Prostate gland (tissue), 2 donors: Measurements from ENCODE around the gene EFNA4. TPM values are rescaled to one million over a fixed set of nuclear protein-coding genes. Genes with fewer than 3 reads are reported as not detected.

Experiments used
- DNase-seq: peaks from one replicate; pipeline ENCODE4 v3.0.0-alpha.2; 2019; ENCODE audit warnings: low spot score
- H3K27ac ChIP-seq, 2 donors: fragments of 200-600 bp; sonication (generic); 2 replicates each; pipeline ENCODE4 v1.5.1; 2017 to 2019
- H3K27me3 ChIP-seq: fragments of 200-600 bp; sonication (generic); replicated peaks from 2 replicates; pipeline ENCODE4 v1.5.1; 2019; ENCODE audit not compliant: insufficient read depth
- H3K36me3 ChIP-seq, 2 donors: fragments of 200-600 bp; sonication (generic); 1 replicate in 1 of 2; 2 replicates in 1 of 2; pipeline versions ENCODE4 v1.5.1 to v1.8.1; 2017 to 2019
- H3K4me1 ChIP-seq: fragments of 200-600 bp; sonication (generic); replicated peaks from 2 replicates; pipeline ENCODE4 v1.5.1; 2019
- H3K4me3 ChIP-seq, 2 donors: fragments of 200-600 bp; sonication (generic); 2 replicates each; pipeline ENCODE4 v1.5.1; 2017 to 2019
- H3K9me3 ChIP-seq: fragments of 200-600 bp; sonication (generic); 2 replicates; pipeline ENCODE4 v1.5.1; 2017
- CTCF ChIP-seq, 4 experiments: fragments of 200-600 bp in 2 of 4; fragments of 450-650 bp in 2 of 4; sonication (generic) in 2 of 4; IDR thresholded peaks; 1 replicate in 3 of 4; 2 replicates in 1 of 4; pipeline ENCODE4 v1.5.1; 2016 to 2019; ENCODE audit warnings: antibody characterized with exemption in 4 of 4, mild to moderate bottlenecking in 2 of 4, moderate library complexity in 2 of 4
- POLR2A ChIP-seq: fragments of 450-650 bp; IDR thresholded peaks from one replicate; pipeline ENCODE4 v1.6.1; 2016; ENCODE audit warnings: antibody characterized with exemption, mild to moderate bottlenecking
- POLR2AphosphoS5 ChIP-seq: sonication (generic); formaldehyde crosslinking; IDR thresholded peaks from one replicate; pipeline ENCODE4 v1.6.1; 2017; ENCODE audit warnings: antibody characterized with exemption
- WGBS: methylation state at CpG from one replicate; pipeline ENCODE4 v1.1.5; 2018; 5-methylcytosine and 5-hydroxymethylcytosine counted together
- intact Hi-C: fragments of 100-400 bp; cut with DNase I; formaldehyde crosslinking; loops from one replicate; pipeline ENCODE4 v1.14.2; 2022
- total RNA-seq, 2 donors: library from RNA; depleted of rRNA; stranded (reverse); fragments of >200 nt; gene quantifications; one replicate each; pipeline ENCODE4 v1.1.0, GENCODE V29; 2016

Gene EFNA4
- total RNA-seq, 2 donors from 2014 or later: 10.3 to 23.4 TPM

DNA sequence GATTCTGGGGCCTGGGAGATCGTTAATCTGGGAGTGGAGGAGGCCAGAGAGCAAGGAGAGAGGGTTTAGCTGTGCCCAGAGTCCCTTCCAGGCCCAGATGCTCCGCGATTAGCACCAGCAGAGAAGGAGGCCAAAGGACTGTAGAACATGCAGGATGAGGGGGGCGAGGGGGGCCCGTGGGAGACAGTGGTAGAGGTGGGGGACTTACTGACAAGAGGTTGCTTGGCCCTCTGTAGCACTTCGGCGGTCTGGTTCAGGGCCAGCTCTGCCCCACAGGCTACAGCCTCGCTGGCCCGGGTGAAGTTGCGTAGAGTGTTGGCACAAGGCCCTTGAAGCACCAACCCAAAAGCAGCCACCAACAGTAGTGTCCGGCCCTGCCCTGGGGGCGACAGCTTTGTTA, 30.7 kb upstream of the EFNA4 start:
- no peak for TF ChIP-seq CTCF (IDR thresholded peaks at IDR 0.05)
- TF ChIP-seq POLR2AphosphoS5: no peak
- no peak for TF ChIP-seq POLR2A
- Histone ChIP-seq H3K27ac (no peak overlapping the region), H3K4me1 (no peaks in the 10 kb centered on the region), H3K36me3 (no peaks in the 10 kb centered on the region), H3K4me3 (no peak overlapping the region), H3K9me3 (no peaks in the 10 kb centered on the region), H3K27me3 (no peaks in the 10 kb centered on the region)
- intact Hi-C loops: no loop called here
- 95% methylated on average over 12 of the region's 12 CpGs for WGBS
- no peak for DNase-seq

- Histone ChIP-seq H3K4me1 (no peaks in the 10 kb centered on the region), H3K27me3 (no peaks in the 10 kb centered on the region), H3K9me3 (no peaks in the 10 kb centered on the region), H3K4me3 (no peak within 1 kb of the TSS), H3K36me3 (no peaks in the 10 kb centered on the region), H3K27ac (no peak within 1 kb of the TSS)
- TF ChIP-seq CTCF (IDR thresholded peaks at IDR 0.05): no peak
- TF ChIP-seq POLR2AphosphoS5: no peak
- TF ChIP-seq POLR2A: no peak
- 98% methylated on average over 9 of the region's 9 CpGs for WGBS
- intact Hi-C loops: no loop called here
- no peak for DNase-seq
Observed at GRCh38 chr1:155033524-155033923, 30.0 kb upstream of the EFNA4 start, which contains the start of the genes DCST1 and DCST2. Gene DCST1 (plus strand): TSS chr1:155033824. CDS start chr1:155034037, 213 bp downstream. Gene DCST2 (minus strand): TSS chr1:155033781. CDS start chr1:155033701, 80 bp downstream.

DNA sequence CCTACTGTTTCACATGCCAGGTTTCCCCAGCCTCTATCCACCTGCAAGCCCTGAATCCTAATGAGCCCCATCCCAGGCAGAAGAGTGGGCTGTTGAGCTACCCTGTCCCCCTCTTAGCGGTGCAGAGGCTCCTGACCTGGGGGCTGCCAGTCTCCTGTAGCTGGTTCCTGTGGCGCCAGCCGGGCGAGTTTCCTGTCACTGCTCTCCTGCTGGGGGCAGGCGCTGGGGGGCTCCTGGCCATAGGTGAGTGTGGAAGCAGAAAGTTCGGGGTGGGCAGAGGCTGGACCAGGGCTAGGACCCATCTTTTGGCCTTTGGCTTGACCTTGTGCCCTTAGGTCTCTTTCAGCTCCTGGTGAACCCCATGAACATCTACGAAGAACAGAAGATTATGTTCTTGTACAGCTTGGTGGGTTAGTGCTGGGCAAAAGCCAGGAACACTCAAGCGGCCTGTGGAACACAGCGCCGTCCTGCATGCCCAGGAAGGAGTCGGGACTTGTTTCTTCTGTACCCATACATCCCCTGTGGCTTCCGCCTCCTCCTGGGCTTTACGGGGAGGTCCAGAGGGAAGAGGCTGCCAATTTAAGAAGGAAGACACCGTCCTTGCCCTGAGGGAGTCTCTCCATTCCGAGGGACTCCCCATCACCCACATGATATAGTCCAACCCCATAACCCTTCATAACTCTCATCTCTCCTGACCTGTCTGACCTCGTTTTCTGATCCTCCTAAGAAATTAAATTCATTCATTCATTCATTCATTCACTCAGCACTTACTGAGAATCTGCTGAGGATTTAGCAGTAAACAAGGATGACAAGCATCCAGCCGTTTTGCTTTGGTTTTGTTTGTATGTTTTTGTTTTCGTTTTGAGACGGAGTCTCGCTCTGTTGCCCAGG, 29.0 kb upstream of the EFNA4 start:
- H3K36me3 ChIP-seq: no peaks in the 10 kb centered on the region

DNA sequence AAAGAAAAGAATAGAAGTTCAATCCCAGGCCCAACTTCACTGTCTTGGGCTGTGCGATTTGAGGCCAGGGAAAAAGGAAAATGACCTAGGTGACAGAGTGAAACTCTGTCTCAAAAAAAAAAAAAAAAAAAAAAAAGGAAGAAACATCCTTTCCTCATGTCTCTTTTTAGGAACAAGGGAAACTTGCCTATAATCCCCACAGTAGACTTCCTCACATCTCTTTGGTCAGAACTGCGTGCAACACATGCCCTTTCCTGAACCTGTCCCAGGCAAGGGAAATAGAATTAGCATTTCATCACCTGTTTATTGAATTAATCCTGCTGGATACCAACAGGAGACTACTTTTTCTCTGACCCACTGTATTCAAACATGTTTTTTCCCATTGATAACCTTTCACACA, 27.6 kb upstream of the EFNA4 start:
- WGBS: 89% methylated on average over 2 of the region's 2 CpGs
- Histone ChIP-seq H3K27ac (no peak overlapping the region), H3K4me3 (no peak overlapping the region), H3K27me3 (no peaks in the 10 kb centered on the region), H3K36me3 (no peaks in the 10 kb centered on the region), H3K4me1 (peaks cover 5% of the 10 kb centered on the region), H3K9me3 (no peaks in the 10 kb centered on the region)
- intact Hi-C loops: no loop called here
- DNase-seq: no peak
- TF ChIP-seq POLR2A (no peak), CTCF (IDR thresholded peaks at IDR 0.05) (no peak), POLR2AphosphoS5 (no peak)

More for the DNA sequence above, 29.0 kb upstream of the EFNA4 start:
- Histone ChIP-seq H3K4me1 (peaks cover 5% of the 10 kb centered on the region), H3K4me3 (no peak overlapping the region), H3K27ac (no peak overlapping the region), H3K9me3 (no peaks in the 10 kb centered on the region), H3K27me3 (no peaks in the 10 kb centered on the region)
- intact Hi-C loops: no loop called here
- 60% methylated on average over 20 of the region's 20 CpGs for WGBS
- no peak for DNase-seq
- TF ChIP-seq CTCF (IDR thresholded peaks at IDR 0.05): peak in 2 of 4 experiments; percentile 3 to 28
- no peak for TF ChIP-seq POLR2AphosphoS5
- no peak for TF ChIP-seq POLR2A

DNA sequence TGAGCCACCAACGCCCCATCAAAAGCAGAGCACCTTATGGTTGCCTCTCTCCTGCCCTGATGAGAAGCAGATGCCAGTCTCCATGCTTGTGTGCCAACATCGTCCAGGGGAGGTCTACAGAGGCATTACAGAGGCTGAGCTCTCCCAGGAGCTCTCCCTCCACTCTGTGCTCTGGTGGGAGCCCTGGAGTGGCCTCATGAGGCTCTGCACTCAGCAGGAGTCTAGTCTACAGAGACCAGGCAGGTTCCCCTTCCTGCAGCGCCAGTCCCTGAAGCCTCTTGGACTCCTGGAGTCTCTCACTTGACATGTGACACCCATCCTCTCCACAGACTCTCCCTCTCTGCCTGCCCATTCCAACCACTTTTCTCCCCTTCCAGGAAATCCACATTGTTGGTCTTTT, 26.5 kb upstream of the EFNA4 start:
- no peak for DNase-seq
- H3K4me3 ChIP-seq: no peak overlapping the region
- H3K36me3 ChIP-seq: no peaks in the 10 kb centered on the region
- no peaks in the 10 kb centered on the region for H3K27me3 ChIP-seq
- WGBS: 94% methylated on average over 3 of the region's 3 CpGs
- no peak overlapping the region for H3K27ac ChIP-seq
- peaks cover 5% of the 10 kb centered on the region for H3K4me1 ChIP-seq
- H3K9me3 ChIP-seq: no peaks in the 10 kb centered on the region
- intact Hi-C loops: no loop called here
- TF ChIP-seq POLR2A: no peak
- TF ChIP-seq POLR2AphosphoS5: no peak
- no peak for TF ChIP-seq CTCF (IDR thresholded peaks at IDR 0.05)
